Measurements from ENCODE around the gene CD200R1L. TPM values are rescaled to one million over a fixed set of nuclear protein-coding genes. Genes with fewer than 3 reads are reported as not detected.

Gene CD200R1L
- total RNA-seq, 1 donor from 2014 or later, result not detected

DNA sequence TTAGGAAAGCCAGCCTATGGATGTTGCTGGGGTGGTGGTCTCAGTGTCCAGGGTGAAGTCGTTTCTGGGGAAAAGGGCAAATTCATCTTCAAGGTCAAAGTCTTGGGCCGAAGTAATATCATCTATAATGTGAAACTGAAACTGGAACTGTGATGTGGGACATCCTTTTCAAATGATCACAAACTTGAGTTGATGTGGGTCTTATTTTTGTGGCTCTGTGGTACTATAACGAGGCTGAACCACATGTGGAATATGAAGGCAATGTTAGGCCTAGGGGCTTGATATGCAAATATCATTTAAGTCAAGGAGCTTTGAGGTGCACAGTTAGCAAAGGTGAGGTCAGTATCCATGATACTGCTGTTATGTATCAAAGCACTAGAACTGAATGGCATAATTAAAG is 1.5 kb upstream of the CD200R1L start:
- Mint-ChIP-seq H3K4me3 (no peak overlapping the region), H3K9me3 (peaks cover 32% of the 10 kb centered on the region), H3K36me3 (ENCODE audit: low read depth) (peaks cover 4% of the 10 kb centered on the region), H3K27ac (ENCODE audit: unreplicated experiment) (no peak overlapping the region), H3K4me1 (no peaks in the 10 kb centered on the region), H3K27me3 (ENCODE audit: low read depth) (no peaks in the 10 kb centered on the region)
- TF ChIP-seq, protein P1, sequence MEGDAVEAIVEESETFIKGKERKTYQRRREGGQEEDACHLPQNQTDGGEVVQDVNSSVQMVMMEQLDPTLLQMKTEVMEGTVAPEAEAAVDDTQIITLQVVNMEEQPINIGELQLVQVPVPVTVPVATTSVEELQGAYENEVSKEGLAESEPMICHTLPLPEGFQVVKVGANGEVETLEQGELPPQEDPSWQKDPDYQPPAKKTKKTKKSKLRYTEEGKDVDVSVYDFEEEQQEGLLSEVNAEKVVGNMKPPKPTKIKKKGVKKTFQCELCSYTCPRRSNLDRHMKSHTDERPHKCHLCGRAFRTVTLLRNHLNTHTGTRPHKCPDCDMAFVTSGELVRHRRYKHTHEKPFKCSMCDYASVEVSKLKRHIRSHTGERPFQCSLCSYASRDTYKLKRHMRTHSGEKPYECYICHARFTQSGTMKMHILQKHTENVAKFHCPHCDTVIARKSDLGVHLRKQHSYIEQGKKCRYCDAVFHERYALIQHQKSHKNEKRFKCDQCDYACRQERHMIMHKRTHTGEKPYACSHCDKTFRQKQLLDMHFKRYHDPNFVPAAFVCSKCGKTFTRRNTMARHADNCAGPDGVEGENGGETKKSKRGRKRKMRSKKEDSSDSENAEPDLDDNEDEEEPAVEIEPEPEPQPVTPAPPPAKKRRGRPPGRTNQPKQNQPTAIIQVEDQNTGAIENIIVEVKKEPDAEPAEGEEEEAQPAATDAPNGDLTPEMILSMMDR (conservative IDR thresholded peaks at IDR 0.05), result no peak
- DNase-seq (ENCODE audit: low read depth, low spot score), result no peak

DNA sequence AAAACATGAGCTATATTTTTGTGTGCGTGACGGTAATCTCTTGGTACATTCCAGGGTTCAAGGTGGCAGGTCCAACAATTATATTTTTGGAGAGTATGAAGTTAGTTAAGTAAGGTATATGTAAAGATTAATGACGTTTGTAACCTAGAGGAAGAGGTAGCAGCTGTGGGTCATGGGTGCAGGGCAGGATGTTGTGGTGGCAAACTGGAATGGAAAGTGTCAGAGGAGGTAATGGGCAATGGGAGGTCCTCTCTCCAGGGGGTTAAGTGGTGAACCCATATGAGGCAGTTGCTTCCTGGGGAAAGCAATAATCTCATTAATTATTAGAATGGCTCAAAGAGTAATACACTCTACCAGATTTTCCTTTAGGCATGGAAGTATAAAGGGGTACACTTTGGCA is 1.0 kb upstream of the CD200R1L start:
- no peak for DNase-seq (ENCODE audit: low read depth, low spot score)
- peaks cover 34% of the 10 kb centered on the region for H3K9me3 Mint-ChIP-seq

DNA sequence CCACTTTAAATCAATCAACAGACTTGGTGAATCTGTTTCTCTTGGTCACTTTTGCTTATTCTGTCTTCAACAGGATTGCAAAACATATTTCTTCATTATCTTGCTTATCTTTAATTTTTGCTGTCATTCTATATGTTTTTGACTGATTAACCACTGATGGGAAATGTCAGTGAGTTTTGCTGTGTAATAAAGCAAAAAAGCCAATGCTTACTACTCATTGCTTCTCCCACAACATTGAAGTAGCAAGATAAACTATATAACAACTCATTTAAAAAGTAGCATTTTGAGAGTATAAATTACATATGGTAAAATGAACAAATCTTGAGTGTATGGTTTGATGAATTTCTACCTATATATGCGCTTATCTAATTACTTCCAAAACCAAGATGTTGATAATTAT is 892 bp downstream of the CD200R1L start:
- Mint-ChIP-seq H3K27me3 (ENCODE audit: low read depth) (no peaks in the 10 kb centered on the region), H3K4me3 (no peak overlapping the region), H3K4me1 (no peaks in the 10 kb centered on the region), H3K36me3 (ENCODE audit: low read depth) (no peaks in the 10 kb centered on the region), H3K27ac (ENCODE audit: unreplicated experiment) (no peak overlapping the region), H3K9me3 (peaks cover 17% of the 10 kb centered on the region)
- TF ChIP-seq, protein P1 (conservative IDR thresholded peaks at IDR 0.05), result no peak
- DNase-seq (ENCODE audit: low read depth, low spot score), result no peak

More for the DNA sequence above, 1.0 kb upstream of the CD200R1L start:
- TF ChIP-seq, protein P1 (conservative IDR thresholded peaks at IDR 0.05), result no peak
- no peaks in the 10 kb centered on the region for H3K4me1 Mint-ChIP-seq
- H3K4me3 Mint-ChIP-seq, result no peak overlapping the region
- no peaks in the 10 kb centered on the region for H3K27me3 Mint-ChIP-seq (ENCODE audit: low read depth)
- no peak overlapping the region for H3K27ac Mint-ChIP-seq (ENCODE audit: unreplicated experiment)
- peaks cover 4% of the 10 kb centered on the region for H3K36me3 Mint-ChIP-seq (ENCODE audit: low read depth)

DNA sequence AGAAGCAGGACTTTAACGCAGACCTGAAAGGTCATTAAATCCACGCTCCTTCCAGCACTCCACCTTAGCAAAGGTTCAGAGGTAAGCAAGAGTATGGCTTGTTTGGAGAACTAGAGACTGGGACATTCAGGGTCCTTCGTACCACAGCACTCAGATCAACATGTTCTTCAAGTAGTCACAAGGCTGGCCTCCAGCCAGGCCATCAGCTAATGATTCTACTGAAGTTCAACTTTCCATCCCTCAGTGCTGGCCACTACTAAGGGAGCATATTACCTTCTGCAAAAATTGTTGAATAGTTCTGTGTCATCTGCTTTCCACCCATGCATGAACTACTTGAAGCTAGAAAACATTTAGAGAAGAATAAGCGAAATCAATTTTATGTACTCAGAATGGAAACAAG is 17.6 kb downstream of the CD200R1L start:
- H3K27me3 Mint-ChIP-seq (ENCODE audit: low read depth), result no peaks in the 10 kb centered on the region
- no peak overlapping the region for H3K4me3 Mint-ChIP-seq
- DNase-seq (ENCODE audit: low read depth, low spot score), result no peak
- TF ChIP-seq, protein P1 (conservative IDR thresholded peaks at IDR 0.05), result no peak
- no peaks in the 10 kb centered on the region for H3K36me3 Mint-ChIP-seq (ENCODE audit: low read depth)
- peaks cover 2% of the 10 kb centered on the region for H3K9me3 Mint-ChIP-seq
- no peak overlapping the region for H3K27ac Mint-ChIP-seq (ENCODE audit: unreplicated experiment)
- H3K4me1 Mint-ChIP-seq, result no peaks in the 10 kb centered on the region

DNA sequence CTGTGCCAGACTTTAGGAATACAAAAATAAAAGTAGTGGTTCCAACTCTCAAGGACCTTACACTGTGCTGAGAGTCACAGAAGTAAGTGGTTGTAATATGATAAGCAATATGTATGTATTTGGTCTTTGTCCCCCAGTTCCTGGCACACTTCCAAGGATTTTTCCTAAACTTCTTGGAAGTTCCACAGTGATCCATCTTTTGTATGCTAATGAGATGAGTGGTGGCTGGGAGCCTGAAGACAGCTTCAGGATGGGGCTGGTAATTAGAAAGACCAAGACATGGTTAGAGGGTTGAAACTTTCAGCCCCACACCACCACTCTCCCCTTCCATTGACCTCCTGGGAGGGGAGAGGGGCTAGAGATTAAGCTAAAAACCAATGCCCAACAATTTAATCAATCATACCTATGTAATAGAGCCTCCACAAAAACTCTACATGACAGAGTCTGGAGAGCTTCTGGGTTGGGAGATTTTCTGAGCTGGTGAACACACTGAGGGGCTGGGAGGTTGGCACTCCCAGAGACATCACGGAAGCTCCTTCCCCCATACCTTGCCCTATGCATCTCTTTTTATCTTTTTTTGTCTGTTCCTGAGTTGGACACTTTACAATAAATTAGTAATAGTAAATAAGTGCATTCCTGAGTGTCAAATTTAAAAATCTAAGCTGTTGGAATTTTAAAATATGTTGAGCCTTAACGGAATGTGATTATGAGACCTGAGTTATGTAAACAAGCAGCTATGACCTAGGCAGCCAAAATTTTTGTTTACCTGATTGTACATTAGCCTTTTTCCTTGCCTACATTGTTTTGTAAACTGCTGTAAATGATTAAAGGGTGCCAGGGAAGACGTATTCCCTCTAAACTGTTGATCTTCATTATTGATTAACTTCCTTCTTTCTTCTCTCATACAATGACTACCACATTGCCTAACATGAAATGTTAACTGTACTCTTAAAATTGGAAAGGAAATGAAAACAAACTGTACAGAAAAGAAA is 24.3 kb downstream of the CD200R1L start:
- Mint-ChIP-seq H3K27me3 (ENCODE audit: low read depth) (peaks cover 3% of the 10 kb centered on the region), H3K9me3 (no peaks in the 10 kb centered on the region), H3K4me3 (no peak overlapping the region), H3K27ac (ENCODE audit: unreplicated experiment) (no peak overlapping the region), H3K36me3 (ENCODE audit: low read depth) (no peaks in the 10 kb centered on the region), H3K4me1 (no peaks in the 10 kb centered on the region)
- TF ChIP-seq, protein P1 (conservative IDR thresholded peaks at IDR 0.05), result no peak
- no peak for DNase-seq (ENCODE audit: low read depth, low spot score)

All from neural crest cell (in vitro differentiated cells).